Subcutaneous adipose tissue (tissue), 4 donors: ENCODE results near the gene ZMYM4. TPM values are rescaled to one million over a fixed set of nuclear protein-coding genes. Genes with fewer than 3 reads are reported as not detected.

Experiments
- CTCF ChIP-seq: fragments of 450-650 bp; IDR thresholded peaks from one replicate; pipeline ENCODE4 v1.5.1; 2016; ENCODE audit warnings: low read depth, mild to moderate bottlenecking, control low read depth, antibody characterized with exemption, moderate library complexity
- total RNA-seq, 4 donors: library from RNA; depleted of rRNA; stranded (reverse); fragments of >200 nt; gene quantifications; one replicate each; pipeline ENCODE4 v1.1.0, GENCODE V29; 2016

Gene ZMYM4
- total RNA-seq, 4 donors from 2014 or later = 34.9 to 41.0 (median 39.5) TPM

- TF ChIP-seq CTCF = no peak
Measured at GRCh38 chr1:35231287-35231686, 37.2 kb upstream of the ZMYM4 start.

GRCh38 chr1:35243691-35244090 lies 24.8 kb upstream of the ZMYM4 start:
- no peak for TF ChIP-seq CTCF

GRCh38 chr1:35247256-35247655 lies 21.3 kb upstream of the ZMYM4 start:
- no peak for TF ChIP-seq CTCF

- no peak for TF ChIP-seq CTCF
Measured at GRCh38 chr1:35253941-35254340, 14.6 kb upstream of the ZMYM4 start.

GRCh38 chr1:35255276-35255675 lies 13.2 kb upstream of the ZMYM4 start:
- no peak for TF ChIP-seq CTCF

GRCh38 chr1:35259561-35259960 lies 8.9 kb upstream of the ZMYM4 start:
- no peak for TF ChIP-seq CTCF

GRCh38 chr1:35261412-35262120 lies 6.9 kb upstream of the ZMYM4 start:
- TF ChIP-seq CTCF = no peak
